H4 (cell line): ENCODE data around the gene PPP1R37. TPM values are rescaled to one million over a fixed set of nuclear protein-coding genes. Genes with fewer than 3 reads are reported as not detected.

Experiments used
- DNase-seq: peaks from one replicate; pipeline ENCODE4 v3.0.0-alpha.2; 2015; ENCODE audit warnings: low spot score
- total RNA-seq: library from RNA; depleted of rRNA; stranded (reverse); fragments of >200 nt; shearing (Covaris generic); gene quantifications from 2 replicates; pipeline ENCODE4 v1.2.3, GENCODE V29; 2014

PPP1R37 gene
- total RNA-seq, 1 experiment from 2014 or later = 8.0 TPM

- no peak for DNase-seq
Measured at GRCh38 chr19:45070861-45071544, 22.0 kb upstream of the PPP1R37 start.

GRCh38 chr19:45071545-45071938, 21.4 kb upstream of the PPP1R37 start:
- no peak for DNase-seq

GRCh38 chr19:45071969-45072790, 20.8 kb upstream of the PPP1R37 start:
- no peak for DNase-seq

GRCh38 chr19:45074744-45075300, 18.2 kb upstream of the PPP1R37 start:
- DNase-seq = no peak

GRCh38 chr19:45075301-45076028, 17.5 kb upstream of the PPP1R37 start:
- peak; percentile 26 for DNase-seq

- no peak for DNase-seq
Measured at GRCh38 chr19:45076029-45076850, 16.7 kb upstream of the PPP1R37 start, which contains the start of gene ZNF296. TSS of gene ZNF296 (minus strand) at chr19:45076478. CDS start at chr19:45076373, 105 bp downstream.

- no peak for DNase-seq
Measured at GRCh38 chr19:45076851-45077730, 15.9 kb upstream of the PPP1R37 start.

- no peak for DNase-seq
Measured at GRCh38 chr19:45078390-45079062, 14.5 kb upstream of the PPP1R37 start.

GRCh38 chr19:45079063-45079910, 13.7 kb upstream of the PPP1R37 start, which contains the start of gene GEMIN7:
TSS of gene GEMIN7 (plus strand) at chr19:45079260. CDS start at chr19:45090115, 10,855 bp downstream.
- DNase-seq = peak; percentile 25

- DNase-seq = no peak
Measured at GRCh38 chr19:45079911-45080370, 13.0 kb upstream of the PPP1R37 start.

- no peak for DNase-seq
Measured at GRCh38 chr19:45082170-45082569, 10.8 kb upstream of the PPP1R37 start.

- DNase-seq = no peak
Measured at GRCh38 chr19:45086480-45086879, 6.5 kb upstream of the PPP1R37 start.

- no peak for DNase-seq
Measured at GRCh38 chr19:45087531-45087930, 5.4 kb upstream of the PPP1R37 start.

GRCh38 chr19:45090034-45090433, 2.9 kb upstream of the PPP1R37 start:
- no peak for DNase-seq

- no peak for DNase-seq
Measured at GRCh38 chr19:45090606-45091005, 2.4 kb upstream of the PPP1R37 start.

GRCh38 chr19:45091031-45091923, 1.7 kb upstream of the PPP1R37 start:
- DNase-seq = peak; percentile 80

- no peak for DNase-seq
Measured at GRCh38 chr19:45094137-45094536, 1.2 kb downstream of the PPP1R37 start.
